Endothelial cell of umbilical vein (primary cell): ENCODE data around the gene PCNT.

Experiments
- CTCF ChIP-seq, 2 donors: IDR thresholded peaks; 1 replicate in 1 of 2; 2 replicates in 1 of 2; pipeline ENCODE4 v1.5.1; 2011; ENCODE audit warnings: low read length in 2 of 2, mild to moderate bottlenecking in 2 of 2, moderate library complexity in 2 of 2, control low read depth in 1 of 2, inconsistent platforms in 1 of 2, low read depth in 1 of 2; ENCODE audit not compliant: insufficient read depth in 1 of 2; ENCODE audit errors: extremely low read depth in 1 of 2
- GATA2 ChIP-seq: IDR thresholded peaks from 2 replicates; pipeline ENCODE4 v1.7.0; 2011; ENCODE audit warnings: low read depth, mild to moderate bottlenecking, moderate library complexity, mixed read lengths, low read length; ENCODE audit not compliant: insufficient read length, insufficient read depth
- JUN ChIP-seq: IDR thresholded peaks from 2 replicates; pipeline ENCODE4 v1.6.1; 2011; ENCODE audit warnings: borderline replicate concordance, low read depth; ENCODE audit not compliant: insufficient read length, insufficient read depth
- MAX ChIP-seq: IDR thresholded peaks from 2 replicates; pipeline ENCODE4 v1.6.1; 2011; ENCODE audit not compliant: insufficient read depth, insufficient read length
- MYC ChIP-seq: IDR thresholded peaks from one replicate; pipeline ENCODE4 v1.6.1; 2011; ENCODE audit warnings: mild to moderate bottlenecking, low read depth, low read length
- POLR2A ChIP-seq: IDR thresholded peaks from 2 replicates; pipeline ENCODE4 v1.6.1; 2012; ENCODE audit warnings: low read depth, mild to moderate bottlenecking, control low read depth, low read length
- POLR2AphosphoS5 ChIP-seq: IDR thresholded peaks from 2 replicates; pipeline ENCODE4 v1.6.1; 2012; ENCODE audit warnings: low read depth, mild to moderate bottlenecking, control low read depth, low read length, moderate library complexity; ENCODE audit not compliant: insufficient read depth

- TF ChIP-seq CTCF (IDR thresholded peaks at IDR 0.05; ENCODE audit: extremely low read depth in 1 of 2, insufficient read depth in 1 of 2, low read depth in 1 of 2, low read length in 2 of 2) (no peak), POLR2AphosphoS5 (no peak), GATA2 (no peak), JUN (no peak), POLR2A (no peak), MYC (no peak), MAX (no peak)
Observed at GRCh38 chr21:46312949-46313348, 11.0 kb upstream of the PCNT start.
